H1 (cell line): ENCODE results near the gene CDR2L. TPM values are rescaled to one million over a fixed set of nuclear protein-coding genes. Genes with fewer than 3 reads are reported as not detected.

Experiments used
- CTCF ChIA-PET: fragments of 300-600 bp; sonication (Branson Sonifier 250); formaldehyde crosslinking; loops from one replicate; lab custom pipeline; 2021; ENCODE audit not compliant: partially characterized antibody; lab: Charles Lee
- POLR2A ChIA-PET: fragments of 300-600 bp; sonication (Branson Sonifier 250); formaldehyde crosslinking; loops from one replicate; lab custom pipeline; 2021; ENCODE audit warnings: inconsistent platforms; ENCODE audit not compliant: partially characterized antibody; lab: Charles Lee
- DNase-seq, 2 experiments: peaks; one replicate each; pipeline versions ENCODE4 v3.0.0 to v3.0.0-alpha.2; 2010 to 2022; ENCODE audit warnings: low spot score in 2 of 2, low read depth in 1 of 2, mixed read lengths in 1 of 2
- FAIRE-seq: peaks from 2 replicates; lab custom pipeline; 2011; peaks lifted over from hg19 to GRCh38; lab: Jason Lieb, UNC
- H2AFZ ChIP-seq: 2 replicates; pipeline ENCODE4 v1.8.1; 2012; ENCODE audit warnings: low read length, inconsistent platforms
- H2AK5ac ChIP-seq: 2 replicates; pipeline ENCODE4 v1.6.1; 2013; ENCODE audit warnings: low read depth, low read length
- H2BK120ac ChIP-seq: replicated peaks from 2 replicates; pipeline ENCODE3; 2013; ENCODE audit warnings: low read depth, low read length, inconsistent platforms
- H2BK12ac ChIP-seq: 2 replicates; pipeline ENCODE4 v1.6.1; 2013; ENCODE audit warnings: low read depth, low read length
- H2BK15ac ChIP-seq: 2 replicates; pipeline ENCODE4 v1.6.1; 2013; ENCODE audit warnings: low read length
- H2BK20ac ChIP-seq: 2 replicates; pipeline ENCODE4 v1.6.1; 2013; ENCODE audit warnings: low read length
- H2BK5ac ChIP-seq: 2 replicates; pipeline ENCODE4 v1.6.1; 2013; ENCODE audit warnings: low read depth, low read length
- H3K14ac ChIP-seq: 2 replicates; pipeline ENCODE4 v1.6.1; 2013; ENCODE audit warnings: inconsistent platforms; ENCODE audit not compliant: insufficient read length
- H3K18ac ChIP-seq: 2 replicates; pipeline ENCODE4 v1.6.1; 2013; ENCODE audit warnings: low read length; ENCODE audit errors: extremely low read depth
- H3K23ac ChIP-seq: 2 replicates; pipeline ENCODE4 v1.6.1; 2013; ENCODE audit warnings: inconsistent platforms; ENCODE audit not compliant: insufficient read length
- H3K23me2 ChIP-seq: 2 replicates; pipeline ENCODE4 v1.6.1; 2013; ENCODE audit warnings: low read depth, low read length
- H3K27ac ChIP-seq: 2 replicates; pipeline ENCODE4 v1.6.1; 2011; ENCODE audit warnings: low read depth, low read length, inconsistent platforms
- H3K27me3 ChIP-seq, 4 experiments: replicated peaks in 1 of 4; 1 replicate in 1 of 4; 2 replicates in 3 of 4; pipeline versions ENCODE4 v1.6.1 to v1.8.1; 2011 to 2013; ENCODE audit warnings: low read length in 3 of 4, mild to moderate bottlenecking in 3 of 4, inconsistent platforms in 2 of 4, mixed read lengths in 2 of 4, moderate library complexity in 1 of 4; ENCODE audit not compliant: control insufficient read depth in 3 of 4, insufficient read depth in 3 of 4; ENCODE audit errors: extremely low read depth in 1 of 4
- H3K36me3 ChIP-seq, 4 experiments: 2 replicates each; pipeline versions ENCODE4 v1.6.1 to v1.8.1; 2011 to 2013; ENCODE audit warnings: mild to moderate bottlenecking in 4 of 4, low read length in 3 of 4, moderate library complexity in 2 of 4, control low read depth in 1 of 4, inconsistent platforms in 1 of 4; ENCODE audit not compliant: insufficient read depth in 4 of 4, control insufficient read depth in 2 of 4
- H3K4ac ChIP-seq: replicated peaks from 2 replicates; pipeline ENCODE3; 2013; ENCODE audit warnings: low read length, low read depth, mixed read lengths, inconsistent platforms; ENCODE audit not compliant: insufficient read length
- H3K4me1 ChIP-seq, 4 experiments: replicated peaks in 1 of 4; 1 replicate in 1 of 4; 2 replicates in 3 of 4; pipeline versions ENCODE4 v1.6.1 to v1.8.1; 2011 to 2013; ENCODE audit warnings: low read length in 3 of 4, inconsistent platforms in 2 of 4, mixed read lengths in 1 of 4; ENCODE audit not compliant: insufficient read depth in 4 of 4, control insufficient read depth in 3 of 4
- H3K4me2 ChIP-seq, 2 experiments: 2 replicates each; pipeline versions ENCODE4 v1.6.1 to v1.8.1; 2011 to 2013; ENCODE audit warnings: low read depth in 2 of 2, low read length in 2 of 2, control low read depth in 1 of 2, inconsistent platforms in 1 of 2, mild to moderate bottlenecking in 1 of 2; ENCODE audit not compliant: insufficient read depth in 1 of 2
- H3K4me3 ChIP-seq, 4 experiments: fragments of 200-600, 300-600 bp in 1 of 4; sonication (generic), shearing (Covaris generic), sonication (Bioruptor Twin) in 1 of 4; 2 replicates each; pipeline versions ENCODE4 v1.5.1 to v1.8.1; 2011 to 2016; ENCODE audit warnings: low read length in 4 of 4, low read depth in 3 of 4, control low read depth in 2 of 4, inconsistent platforms in 2 of 4, mild to moderate bottlenecking in 2 of 4, mixed read lengths in 1 of 4, moderate library complexity in 1 of 4; ENCODE audit not compliant: insufficient read depth in 2 of 4; ENCODE audit errors: extremely low read depth in 1 of 4
- H3K56ac ChIP-seq: replicated peaks from 2 replicates; pipeline ENCODE3; 2013; ENCODE audit warnings: low read depth, mild to moderate bottlenecking, mixed read lengths, low read length, inconsistent platforms; ENCODE audit not compliant: insufficient read length
- H3K79me1 ChIP-seq: 2 replicates; pipeline ENCODE4 v1.6.1; 2013; ENCODE audit warnings: low read depth, low read length, control low read depth
- H3K79me2 ChIP-seq, 2 experiments: 2 replicates each; pipeline versions ENCODE4 v1.6.1 to v1.8.1; 2012 to 2013; ENCODE audit warnings: low read length in 2 of 2, mild to moderate bottlenecking in 2 of 2, inconsistent platforms in 1 of 2; ENCODE audit not compliant: insufficient read depth in 2 of 2, control insufficient read depth in 1 of 2
- H3K9ac ChIP-seq, 4 experiments: replicated peaks in 1 of 4; 1 replicate in 1 of 4; 2 replicates in 3 of 4; pipeline versions ENCODE4 v1.6.1 to v1.8.1; 2011 to 2013; ENCODE audit warnings: low read depth in 3 of 4, low read length in 3 of 4, control low read depth in 2 of 4, mild to moderate bottlenecking in 2 of 4, moderate library complexity in 2 of 4, inconsistent platforms in 1 of 4; ENCODE audit errors: extremely low read depth in 1 of 4
- H3K9me3 ChIP-seq, 2 experiments: 2 replicates each; pipeline versions ENCODE4 v1.6.1 to v1.8.1; 2012 to 2013; ENCODE audit warnings: mild to moderate bottlenecking in 2 of 2, moderate library complexity in 2 of 2, control low read depth in 1 of 2, inconsistent platforms in 1 of 2, low read depth in 1 of 2, low read length in 1 of 2, mixed read lengths in 1 of 2; ENCODE audit not compliant: insufficient read depth in 2 of 2
- H4K20me1 ChIP-seq, 2 experiments: replicated peaks in 1 of 2; 2 replicates each; pipeline versions ENCODE3 to v1.8.1; 2011 to 2013; ENCODE audit warnings: inconsistent platforms in 2 of 2, low read length in 2 of 2, mild to moderate bottlenecking in 1 of 2; ENCODE audit not compliant: insufficient read depth in 2 of 2, control insufficient read depth in 1 of 2
- H4K5ac ChIP-seq: 2 replicates; pipeline ENCODE4 v1.6.1; 2013; ENCODE audit warnings: low read length, low read depth, mixed read lengths, inconsistent platforms; ENCODE audit not compliant: insufficient read length
- H4K8ac ChIP-seq: 2 replicates; pipeline ENCODE4 v1.8.0; 2013; ENCODE audit warnings: mild to moderate bottlenecking, moderate library complexity, low read length, inconsistent platforms; ENCODE audit not compliant: insufficient read depth; ENCODE audit errors: extremely low read depth
- H4K91ac ChIP-seq: replicated peaks from 2 replicates; pipeline ENCODE3; 2013; ENCODE audit warnings: low read length, mixed read lengths, inconsistent platforms; ENCODE audit not compliant: insufficient read length
- CREB1 ChIP-seq: IDR thresholded peaks from 2 replicates; pipeline ENCODE4 v1.6.1; 2012; ENCODE audit warnings: inconsistent platforms
- EZH2 ChIP-seq: fragments of 200-600 bp; sonication (generic); IDR thresholded peaks from 2 replicates; pipeline ENCODE4 v1.7.1; 2012; ENCODE audit warnings: low read depth, mild to moderate bottlenecking, moderate library complexity, low read length, inconsistent platforms; ENCODE audit not compliant: severe bottlenecking
- FOSL1 ChIP-seq: IDR thresholded peaks from 2 replicates; pipeline ENCODE4 v1.6.1; 2011; ENCODE audit warnings: mild to moderate bottlenecking, low read depth, low read length, moderate library complexity; ENCODE audit not compliant: insufficient read depth
- KDM5A ChIP-seq: fragments of 200-600 bp; IDR thresholded peaks from 2 replicates; pipeline ENCODE4 v1.7.1; 2012; ENCODE audit warnings: mild to moderate bottlenecking, low read length, inconsistent platforms, mixed read lengths
- SAP30 ChIP-seq: fragments of 300-600 bp; sonication (generic); IDR thresholded peaks from 2 replicates; pipeline ENCODE4 v1.7.1; 2012; ENCODE audit warnings: low read length, moderate library complexity, mild to moderate bottlenecking, inconsistent platforms; ENCODE audit not compliant: insufficient read depth, insufficient replicate concordance
- WGBS, 2 experiments: shearing (Covaris generic) in 1 of 2; methylation state at CpG; one replicate each; pipeline versions ENCODE4 v1.1.6 to v1.1.7; 2013 to 2015; ENCODE audit warnings: low lambda C conversion rate in 2 of 2, mixed read lengths in 2 of 2, inconsistent platforms in 1 of 2, low coverage in 1 of 2, missing lambda C conversion rate in 1 of 2; ENCODE audit not compliant: insufficient replicate concordance in 2 of 2, insufficient coverage in 1 of 2, insufficient read length in 1 of 2; ENCODE audit errors: extremely low coverage in 1 of 2, missing lambda C conversion rate in 1 of 2; 5-methylcytosine and 5-hydroxymethylcytosine counted together
- polyA plus RNA-seq, 7 experiments: library from polyadenylated mRNA; depleted of rRNA in 3 of 7; stranded (reverse) in 5 of 7; unstranded in 2 of 7; fragments of >200 nt in 5 of 7; fragments of 200-250 nt in 2 of 7; gene quantifications; 1 replicate in 5 of 7; 2 replicates in 1 of 7; 4 replicates in 1 of 7; pipeline versions ENCODE4 v1.2.1 to v1.2.3, GENCODE V29; 2011 to 2013; ENCODE audit warnings: missing spikeins in 2 of 7, mixed read lengths in 2 of 7
- total RNA-seq: library from RNA; stranded (reverse); fragmentation: NEBNext Ultra II Directional; extraction: Animal tissue kit (Norgen Biotek cat#: 25700); gene quantifications from 2 replicates; pipeline ENCODE4 v1.2.1, GENCODE V29; 2021

Gene CDR2L
- total and polyA plus RNA-seq, 2 of the 8 experiments (the other 6 are each of a cell fraction or from before 2014, with no cell fraction given) = 20.4 to 38.1 TPM

DNA sequence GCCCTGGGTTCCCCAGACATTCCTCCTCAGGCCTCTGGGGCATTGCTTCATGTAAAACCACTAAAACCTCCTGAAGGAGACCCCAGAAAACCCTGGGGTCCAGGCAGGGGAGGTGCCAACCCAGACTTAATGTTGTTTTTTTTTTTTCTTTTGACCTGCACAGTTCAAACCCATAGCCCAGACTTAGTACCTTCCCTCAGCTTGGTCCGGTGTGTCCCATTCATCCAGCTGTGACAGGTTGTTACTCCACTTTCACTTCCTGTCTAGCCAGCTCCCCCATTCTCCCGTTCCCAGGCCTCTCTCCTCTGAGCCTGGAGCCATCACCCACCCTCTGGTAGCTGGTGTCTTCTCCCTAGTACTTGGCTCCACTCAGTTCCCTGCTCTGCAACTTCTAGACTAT is 4.8 kb downstream of the CDR2L start:
- no peak for DNase-seq
- no peak overlapping the region for H3K9ac ChIP-seq
- WGBS, 2 experiments = 86% methylated on average over 2 of the region's 2 CpGs; no CpG with 5 or more reads in 1 of the 2 experiments
- no peak for TF ChIP-seq SAP30
- no peak for TF ChIP-seq KDM5A
- TF ChIP-seq CREB1 = no peak
- TF ChIP-seq FOSL1 = no peak
- TF ChIP-seq EZH2 = no peak

More for the DNA sequence above, 4.8 kb downstream of the CDR2L start:
- Histone ChIP-seq H3K27me3 (no peaks in the 10 kb centered on the region), H2BK15ac (no peak overlapping the region), H3K79me1 (no peaks in the 10 kb centered on the region), H3K4me2 (no peak overlapping the region), H2BK5ac (no peak overlapping the region), H3K79me2 (peaks cover 0 to 20% of the 10 kb centered on the region in 2 experiments; a peak in 1 of 4 replicates), H3K18ac (no peak overlapping the region), H4K8ac (no peak overlapping the region), H2AFZ (no peak overlapping the region), H3K56ac (no peak overlapping the region), H3K4me3 (no peak overlapping the region), H4K91ac (no peak overlapping the region), H2BK120ac (no peak overlapping the region), H3K9me3 (no peaks in the 10 kb centered on the region), H3K4ac (no peak overlapping the region), H3K14ac (no peak overlapping the region), H4K20me1 (peaks cover 4 to 12% of the 10 kb centered on the region in 2 experiments), H3K4me1 (peaks cover 0 to 5% (median 4%) of the 10 kb centered on the region in 4 experiments; a peak in 6 of 7 replicates), H3K23ac (no peak overlapping the region), H2BK12ac (no peak overlapping the region), H2AK5ac (no peak overlapping the region), H3K23me2 (peaks cover 6% of the 10 kb centered on the region; the same call in 1 of the 2 replicates), H4K5ac (no peak overlapping the region), H3K27ac (no peak overlapping the region), H2BK20ac (no peak overlapping the region), H3K36me3 (peaks cover 0 to 2% (median 0%) of the 10 kb centered on the region in 4 experiments; a peak in 1 of 8 replicates)
- ChIA-PET POLR2A (interaction anchor here (1.0 to 7.8 kb wide), 4 partner anchors 9 to 19 kb away, joined by 5 to 87 read pairs (median 8); partner anchors contain the start of gene MRPL58), CTCF (interaction anchor here (0.7 to 5.7 kb wide), 7 partner anchors 12 to 1414 kb away, joined by 3 to 74 read pairs (median 4); partner anchors contain the start of gene MRPL58)
- FAIRE-seq = no peak
